Choroid plexus epithelial cell (primary cell): ENCODE data around the gene OR1Q1.

ENCODE experiments used
- DNase-seq: peaks from one replicate; pipeline ENCODE4 v3.0.0-alpha.2; 2010; ENCODE audit warnings: low read depth
- H3K4me3 ChIP-seq: 2 replicates; pipeline ENCODE4 v1.5.1; 2011; ENCODE audit warnings: low read depth, mild to moderate bottlenecking, control low read depth, low read length, moderate library complexity
- TF ChIP-seq, protein P1 (sequence below): conservative IDR thresholded peaks from 2 replicates; pipeline ENCODE4 v1.5.1; 2011; ENCODE audit warnings: low read depth, mild to moderate bottlenecking, control low read depth, inconsistent platforms, low read length, moderate library complexity

OR1Q1 gene

DNA sequence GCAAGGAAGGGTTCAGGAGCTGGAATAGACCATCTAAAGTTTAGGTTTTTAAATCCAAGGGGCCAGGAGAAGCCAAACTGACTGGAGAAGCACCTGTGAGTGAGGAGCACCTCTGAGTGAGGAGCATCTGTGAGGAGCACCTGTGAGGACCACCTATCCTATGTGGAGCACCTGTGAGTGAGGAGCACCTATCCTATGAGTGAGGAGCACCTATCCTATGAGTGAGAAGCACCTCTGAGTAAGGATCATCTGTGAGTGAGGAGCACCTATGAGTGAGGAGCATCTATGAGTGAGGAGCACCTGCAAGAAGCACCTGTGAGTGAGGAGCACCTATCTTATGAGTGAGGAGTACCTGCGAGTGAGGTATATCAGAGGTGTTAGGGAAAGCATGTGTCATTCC, 8.0 kb upstream of the OR1Q1 start:
- TF ChIP-seq, protein P1, sequence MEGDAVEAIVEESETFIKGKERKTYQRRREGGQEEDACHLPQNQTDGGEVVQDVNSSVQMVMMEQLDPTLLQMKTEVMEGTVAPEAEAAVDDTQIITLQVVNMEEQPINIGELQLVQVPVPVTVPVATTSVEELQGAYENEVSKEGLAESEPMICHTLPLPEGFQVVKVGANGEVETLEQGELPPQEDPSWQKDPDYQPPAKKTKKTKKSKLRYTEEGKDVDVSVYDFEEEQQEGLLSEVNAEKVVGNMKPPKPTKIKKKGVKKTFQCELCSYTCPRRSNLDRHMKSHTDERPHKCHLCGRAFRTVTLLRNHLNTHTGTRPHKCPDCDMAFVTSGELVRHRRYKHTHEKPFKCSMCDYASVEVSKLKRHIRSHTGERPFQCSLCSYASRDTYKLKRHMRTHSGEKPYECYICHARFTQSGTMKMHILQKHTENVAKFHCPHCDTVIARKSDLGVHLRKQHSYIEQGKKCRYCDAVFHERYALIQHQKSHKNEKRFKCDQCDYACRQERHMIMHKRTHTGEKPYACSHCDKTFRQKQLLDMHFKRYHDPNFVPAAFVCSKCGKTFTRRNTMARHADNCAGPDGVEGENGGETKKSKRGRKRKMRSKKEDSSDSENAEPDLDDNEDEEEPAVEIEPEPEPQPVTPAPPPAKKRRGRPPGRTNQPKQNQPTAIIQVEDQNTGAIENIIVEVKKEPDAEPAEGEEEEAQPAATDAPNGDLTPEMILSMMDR, result no peak

GRCh38 chr9:122609804-122610203, 4.7 kb upstream of the OR1Q1 start:
- no peak for DNase-seq
- TF ChIP-seq, protein P1, result no peak
- no peak overlapping the region for H3K4me3 ChIP-seq

More for the DNA sequence above, 8.0 kb upstream of the OR1Q1 start:
- no peak overlapping the region for H3K4me3 ChIP-seq
- no peak for DNase-seq

DNA sequence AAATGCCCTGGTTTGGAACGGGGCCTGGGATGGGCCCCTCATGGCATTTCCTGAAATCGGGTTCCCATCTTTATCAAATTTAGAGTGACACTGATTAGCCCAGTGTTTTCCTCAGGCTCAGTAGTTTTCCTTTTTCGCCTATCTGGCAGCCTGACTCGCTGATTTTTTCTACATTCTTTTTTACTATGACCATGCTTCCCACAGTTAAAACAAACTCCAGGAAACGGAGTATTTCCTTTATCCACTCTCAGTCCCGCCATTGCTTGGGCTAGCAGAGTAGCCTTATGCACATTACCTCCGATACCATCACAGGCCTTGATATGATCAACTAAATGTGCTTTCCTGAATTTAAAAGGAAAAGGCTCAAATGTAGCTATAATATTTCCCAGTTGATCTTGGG, 5.5 kb downstream of the OR1Q1 start:
- H3K4me3 ChIP-seq, result no peak overlapping the region
- no peak for DNase-seq
- TF ChIP-seq, protein P1, result no peak

DNA sequence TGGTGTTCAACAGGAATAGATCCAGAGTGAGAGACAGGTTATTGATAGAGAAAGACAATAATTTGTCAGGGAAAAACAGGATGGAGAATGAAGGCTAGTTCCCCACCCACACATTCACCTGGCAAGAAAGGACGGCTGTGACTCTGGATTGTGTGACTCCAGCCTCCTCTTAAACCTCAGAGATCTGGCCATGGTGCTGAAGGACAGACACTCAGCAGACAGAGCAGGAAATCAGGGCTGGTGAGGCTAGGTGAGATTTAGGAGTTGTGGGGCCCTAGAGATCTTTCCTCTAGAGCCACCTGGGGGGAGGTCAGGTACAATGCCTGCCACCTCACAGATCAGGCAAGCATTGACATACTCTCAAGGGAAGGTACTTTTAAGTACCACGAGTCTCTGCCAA, 27.7 kb downstream of the OR1Q1 start:
- peak; percentile 2 for DNase-seq
- TF ChIP-seq, protein P1, result no peak
- H3K4me3 ChIP-seq, result no peak overlapping the region

DNA sequence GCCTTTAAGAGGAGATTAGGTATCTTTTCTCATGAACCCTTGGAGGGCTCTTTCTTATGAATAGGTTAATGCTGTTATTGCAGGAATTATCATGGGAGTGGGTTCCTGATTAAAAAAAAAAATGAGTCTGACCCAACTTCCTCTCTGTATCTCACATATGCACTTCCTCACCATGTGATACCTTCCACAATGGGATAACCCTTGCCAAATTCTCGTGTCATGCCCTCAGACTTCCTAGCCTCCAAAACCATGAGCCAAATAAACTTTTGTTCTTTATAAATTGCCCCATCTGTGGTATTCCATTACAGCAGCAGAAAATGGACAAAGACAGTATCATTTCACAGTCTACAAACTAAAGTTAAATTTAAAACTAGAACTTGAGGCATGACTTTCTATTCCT, 41.8 kb downstream of the OR1Q1 start:
- TF ChIP-seq, protein P1, result no peak
- DNase-seq, result no peak
- H3K4me3 ChIP-seq, result no peak overlapping the region

DNA sequence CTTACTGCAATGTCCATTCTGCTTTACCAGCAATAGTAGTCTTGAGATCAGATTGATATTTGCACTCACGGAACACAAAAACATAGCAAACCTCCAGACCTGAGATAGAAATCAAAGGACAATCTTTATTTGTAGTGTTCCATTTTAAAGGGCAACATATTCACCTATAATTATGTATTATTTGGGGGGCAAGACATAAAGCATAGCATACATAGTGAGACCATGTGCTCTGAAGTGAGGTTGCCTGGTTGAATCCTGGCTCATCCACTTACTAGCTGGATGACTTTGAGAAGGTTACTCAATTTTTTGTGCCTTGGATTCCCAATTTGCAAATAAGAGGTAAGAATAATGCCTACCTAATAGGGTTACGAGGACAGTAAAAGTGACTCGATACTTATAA, 43.0 kb downstream of the OR1Q1 start, which contains the start of gene OR1B1:
OR1B1 (minus strand) TSS at position 101 of the 400 bp plus-strand sequence.
- TF ChIP-seq, protein P1, result no peak
- DNase-seq, result no peak
- H3K4me3 ChIP-seq, result no peak within 1 kb of the TSS

- H3K4me3 ChIP-seq, result no peak within 1 kb of the TSS
- no peak for DNase-seq
- TF ChIP-seq, protein P1, result no peak
Observed at GRCh38 chr9:122661416-122661815, 46.9 kb downstream of the OR1Q1 start, which contains the start of gene OR1L1. TSS of gene OR1L1 (plus strand) at chr9:122661716. CDS start at chr9:122661716, 0 bp downstream.
